ENCODE measurements around the gene THOC1. TPM values are rescaled to one million over a fixed set of nuclear protein-coding genes. Genes with fewer than 3 reads are reported as not detected.

Gene THOC1
- total and polyA plus RNA-seq, 12 donors: 11.1 to 147 (median 30.2) TPM

- no peaks in the 10 kb centered on the region for H3K27me3 ChIP-seq
- H3K4me3 ChIP-seq: no peak overlapping the region
- H3K27ac ChIP-seq: no peak overlapping the region
- intact Hi-C loops (cut with DNase I): no loop called here
- no peaks in the 10 kb centered on the region for H3K9me3 ChIP-seq (replicated peaks in 1 of 3)
- H3K36me3 ChIP-seq (replicated peaks in 1 of 2): peaks cover 0 to 12% of the 10 kb centered on the region in 2 donors
- no peak for DNase-seq
- H3K4me1 ChIP-seq (replicated peaks in 1 of 2): peaks cover 0 to 11% of the 10 kb centered on the region in 2 donors
- TF ChIP-seq CTCF (IDR thresholded peaks at IDR 0.05) (no peak), POLR2A (IDR thresholded peaks at IDR 0.05) (no peak)
Observed at GRCh38 chr18:181711-182110, 86.1 kb downstream of the THOC1 start.

GRCh38 chr18:179499-179898 is 88.3 kb downstream of the THOC1 start:
- Histone ChIP-seq H3K4me1 (replicated peaks in 1 of 2) (peaks cover 0 to 11% of the 10 kb centered on the region in 2 donors), H3K27me3 (no peaks in the 10 kb centered on the region), H3K9me3 (replicated peaks in 1 of 3) (no peaks in the 10 kb centered on the region), H3K4me3 (no peak overlapping the region), H3K27ac (no peak overlapping the region), H3K36me3 (replicated peaks in 1 of 2) (peaks cover 0 to 12% of the 10 kb centered on the region in 2 donors)
- DNase-seq: no peak
- TF ChIP-seq CTCF (IDR thresholded peaks at IDR 0.05) (no peak), POLR2A (IDR thresholded peaks at IDR 0.05) (no peak)
- intact Hi-C loops (cut with DNase I): no loop called here
- 90 to 96% (median 93%) methylated on average over 5 of the region's 5 CpGs for WGBS, 4 donors

GRCh38 chr18:172361-172760 is 95.5 kb downstream of the THOC1 start:
- intact Hi-C loops (cut with DNase I): no loop called here
- WGBS, 4 donors: 90 to 94% (median 93%) methylated on average over 5 of the region's 5 CpGs
- Histone ChIP-seq H3K27me3 (no peaks in the 10 kb centered on the region), H3K27ac (no peak overlapping the region), H3K9me3 (replicated peaks in 1 of 3) (no peaks in the 10 kb centered on the region), H3K4me1 (replicated peaks in 1 of 2) (no peaks in the 10 kb centered on the region), H3K36me3 (replicated peaks in 1 of 2) (peaks cover 0 to 26% of the 10 kb centered on the region in 2 donors), H3K4me3 (no peak overlapping the region)
- no peak for DNase-seq
- TF ChIP-seq POLR2A (IDR thresholded peaks at IDR 0.05): no peak
- TF ChIP-seq CTCF (IDR thresholded peaks at IDR 0.05): no peak

Other genes starting within 250 kb of the THOC1 start
- 1 to 10 TPM in 2 of 9 donors, under 1 TPM in 1, not detected in 6; 0.28 to 1.3 (median 1.1) TPM for gene TUBB8B, start 218.4 kb downstream of the THOC1 start, total RNA-seq
- under 1 TPM in 1 of 3 donors, not detected in 2; 0.88 TPM for gene TUBB8B, start 218.4 kb downstream of the THOC1 start, polyA plus RNA-seq
- 10 to 100 TPM; 15.6 to 69.6 (median 36.9) TPM for gene USP14, start 109.5 kb downstream of the THOC1 start, total RNA-seq
- 100 to 1,000 TPM in 1 of 3 donors, 10 to 100 TPM in 2; 12.0 to 105 (median 17.6) TPM for gene USP14, start 109.5 kb downstream of the THOC1 start, polyA plus RNA-seq
- 10 to 100 TPM in 5 of 9 donors, 1 to 10 TPM in 4; 3.3 to 19.5 (median 13.9) TPM for gene COLEC12, start 232.7 kb upstream of the THOC1 start, total RNA-seq
- gene COLEC12, start 232.7 kb upstream of the THOC1 start, polyA plus RNA-seq: 1 to 10 TPM; 1.5 to 2.9 (median 2.8) TPM

All from adrenal gland (tissue), 12 donors.